GM12874 (cell line): ENCODE measurements around the gene NRG2.

ENCODE experiments used
- CTCF ChIP-seq: IDR thresholded peaks from 2 replicates; pipeline ENCODE4 v1.5.1; 2011; ENCODE audit warnings: low read depth, mild to moderate bottlenecking, control low read depth, low read length, moderate library complexity; ENCODE audit not compliant: insufficient read depth

The NRG2 gene

GRCh38 chr5:140042643-140043507 is at the start of gene NRG2:
Gene NRG2, minus strand, starts transcription at chr5:140043299.
- peak; percentile 73 for TF ChIP-seq CTCF

- TF ChIP-seq CTCF, result no peak
Measured at GRCh38 chr5:140090251-140090650, 47.2 kb upstream of the NRG2 start.

GRCh38 chr5:140084541-140084940 is 41.4 kb upstream of the NRG2 start:
- TF ChIP-seq CTCF, result no peak

- TF ChIP-seq CTCF, result no peak
Measured at GRCh38 chr5:140083650-140084049, 40.6 kb upstream of the NRG2 start.

GRCh38 chr5:140083120-140083519 is 40.0 kb upstream of the NRG2 start:
- no peak for TF ChIP-seq CTCF

- no peak for TF ChIP-seq CTCF
Measured at GRCh38 chr5:140076788-140077187, 33.7 kb upstream of the NRG2 start.

- TF ChIP-seq CTCF, result no peak
Measured at GRCh38 chr5:140076142-140076541, 33.0 kb upstream of the NRG2 start.
